GM21717 (cell line): ENCODE results near the gene FAM162B.
"Not testable (repeated sequence)": the region's sequence is repeated elsewhere in the genome, so short reads cannot be mapped to it uniquely, and the experiment has no call there.

Experiments used
- ATAC-seq: cut with Tn5 transposase; IDR thresholded peaks from one replicate; pipeline ENCODE4 v1.9.1; 2021; ENCODE audit warnings: mild to moderate bottlenecking, moderate library complexity; ENCODE audit not compliant: unreplicated experiment

FAM162B gene

GRCh38 chr6:116730513-116730912 is 35.0 kb downstream of the FAM162B start:
- ATAC-seq: no peak

GRCh38 chr6:116726947-116727346 is 38.6 kb downstream of the FAM162B start:
- ATAC-seq: no peak

- no peak for ATAC-seq
Observed at GRCh38 chr6:116714761-116715160, 50.8 kb downstream of the FAM162B start.

GRCh38 chr6:116714296-116714695 is 51.2 kb downstream of the FAM162B start:
- ATAC-seq: no peak

GRCh38 chr6:116705917-116706316 is 59.6 kb downstream of the FAM162B start:
- no peak for ATAC-seq

- ATAC-seq: not testable (repeated sequence)
Observed at GRCh38 chr6:116703888-116704287, 61.6 kb downstream of the FAM162B start.
